Femur (tissue), 1 donor: ENCODE results near the gene PDE10A.
"Not testable (repeated sequence)": the region's sequence is repeated elsewhere in the genome, so short reads cannot be mapped to it uniquely, and the experiment has no call there.

ENCODE experiments used
- DNase-seq: peaks from one replicate; pipeline ENCODE4 v3.0.0-alpha.2; 2017

PDE10A gene

GRCh38 chr6:165618891-165619290 lies 44.1 kb downstream of the PDE10A start:
- not testable (repeated sequence) for DNase-seq

GRCh38 chr6:165618241-165618640 lies 44.8 kb downstream of the PDE10A start:
- no peak for DNase-seq

- DNase-seq, result no peak
Measured at GRCh38 chr6:165617528-165617927, 45.5 kb downstream of the PDE10A start.

- no peak for DNase-seq
Measured at GRCh38 chr6:165616116-165616515, 46.9 kb downstream of the PDE10A start.

GRCh38 chr6:165615636-165616035 lies 47.4 kb downstream of the PDE10A start:
- no peak for DNase-seq

GRCh38 chr6:165611294-165611693 lies 51.7 kb downstream of the PDE10A start:
- DNase-seq, result no peak

GRCh38 chr6:165608577-165608976 lies 54.5 kb downstream of the PDE10A start:
- DNase-seq, result not testable (repeated sequence)

- no peak for DNase-seq
Measured at GRCh38 chr6:165606740-165607008, 56.4 kb downstream of the PDE10A start.

GRCh38 chr6:165605901-165606739 lies 56.9 kb downstream of the PDE10A start:
- no peak for DNase-seq

GRCh38 chr6:165605182-165605875 lies 57.7 kb downstream of the PDE10A start:
- DNase-seq, result no peak

GRCh38 chr6:165602291-165602690 lies 60.8 kb downstream of the PDE10A start:
- no peak for DNase-seq

GRCh38 chr6:165600606-165601005 lies 62.4 kb downstream of the PDE10A start:
- no peak for DNase-seq

GRCh38 chr6:165599596-165600487 lies 63.2 kb downstream of the PDE10A start:
- no peak for DNase-seq

GRCh38 chr6:165599121-165599520 lies 63.9 kb downstream of the PDE10A start:
- no peak for DNase-seq

- DNase-seq, result no peak
Measured at GRCh38 chr6:165597821-165598220, 65.2 kb downstream of the PDE10A start.

- no peak for DNase-seq
Measured at GRCh38 chr6:165594584-165595333, 68.3 kb downstream of the PDE10A start.

- DNase-seq, result not testable (repeated sequence)
Measured at GRCh38 chr6:165592947-165593346, 70.1 kb downstream of the PDE10A start.

GRCh38 chr6:165588515-165588914 lies 74.5 kb downstream of the PDE10A start:
- DNase-seq, result no peak

GRCh38 chr6:165587206-165587605 lies 75.8 kb downstream of the PDE10A start:
- no peak for DNase-seq

GRCh38 chr6:165586706-165587105 lies 76.3 kb downstream of the PDE10A start:
- no peak for DNase-seq

GRCh38 chr6:165585060-165585459 lies 78.0 kb downstream of the PDE10A start:
- no peak for DNase-seq

GRCh38 chr6:165584541-165584940 lies 78.5 kb downstream of the PDE10A start:
- DNase-seq, result no peak

- DNase-seq, result no peak
Measured at GRCh38 chr6:165581678-165582077, 81.4 kb downstream of the PDE10A start.
